SK-N-MC (cell line): ENCODE data around the gene ARHGDIG.

Experiments used
- EZH2 ChIP-seq: fragments of 200-600 bp; sonication (generic); IDR thresholded peaks from one replicate; pipeline ENCODE4 v1.6.1; 2017; ENCODE audit warnings: antibody characterized with exemption
- POLR2AphosphoS5 ChIP-seq: IDR thresholded peaks from 2 replicates; pipeline ENCODE4 v1.6.1; 2012; ENCODE audit warnings: mild to moderate bottlenecking, low read depth, low read length, borderline replicate concordance

GRCh38 chr16:275041-275641 lies 5.2 kb upstream of the ARHGDIG start:
- TF ChIP-seq POLR2AphosphoS5 (no peak), EZH2 (no peak)
